Dendritic cell treated with granulocyte-macrophage colony-stimulating factor and Interleukin-4, amounts not matched to agents 40 ng/mL and 50 ng/mL, for 4 days (primary cell): ENCODE measurements around the gene PDE1C.

Experiments used
- H3K27ac Mint-ChIP-seq: one replicate; pipeline ENCODE4 v1.8.0; 2022; ENCODE audit warnings: mild to moderate bottlenecking, mixed read lengths
- H3K27me3 Mint-ChIP-seq: one replicate; pipeline ENCODE4 v1.8.0; 2022; ENCODE audit warnings: mild to moderate bottlenecking, mixed read lengths
- H3K36me3 Mint-ChIP-seq: one replicate; pipeline ENCODE4 v1.8.0; 2022; ENCODE audit warnings: low read depth, mixed read lengths
- H3K4me1 Mint-ChIP-seq: one replicate; pipeline ENCODE4 v1.8.0; 2022; ENCODE audit warnings: low read depth, mixed read lengths
- H3K4me3 Mint-ChIP-seq: one replicate; pipeline ENCODE4 v1.8.0; 2022; ENCODE audit warnings: mild to moderate bottlenecking, moderate library complexity, mixed read lengths
- H3K9me3 Mint-ChIP-seq: one replicate; pipeline ENCODE4 v1.8.0; 2022; ENCODE audit warnings: mixed read lengths
- intact Hi-C: fragments of 100-400 bp; cut with micrococcal nuclease; formaldehyde crosslinking; loops from one replicate; pipeline ENCODE4 v1.15.0; 2022

PDE1C gene

DNA sequence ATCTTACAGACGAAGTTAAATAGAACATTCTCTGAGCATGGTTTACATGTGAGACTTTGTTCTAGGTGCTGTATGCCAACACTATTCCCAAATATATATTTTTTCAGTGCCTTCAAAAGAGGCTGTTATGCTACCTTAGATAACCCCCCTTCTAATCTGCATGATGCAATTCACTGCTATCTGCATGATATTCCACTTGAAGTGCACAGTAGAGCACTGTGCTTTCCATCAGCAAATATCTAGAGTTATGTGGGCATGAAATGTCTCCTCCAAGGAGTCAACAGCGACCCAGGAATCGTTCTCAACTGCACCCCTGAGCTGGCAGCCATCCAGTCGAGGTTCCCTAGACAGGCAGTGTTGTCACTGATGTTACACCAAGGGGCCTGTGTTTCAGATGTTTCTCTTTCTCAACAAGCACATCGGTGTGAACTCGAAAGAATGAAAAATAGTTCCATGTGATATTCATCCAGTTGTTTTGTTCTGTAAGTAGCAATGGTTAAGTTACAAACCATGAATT, 88.3 kb downstream of the PDE1C start:
- H3K4me1 Mint-ChIP-seq: no peaks in the 10 kb centered on the region
- intact Hi-C loops: no loop called here

DNA sequence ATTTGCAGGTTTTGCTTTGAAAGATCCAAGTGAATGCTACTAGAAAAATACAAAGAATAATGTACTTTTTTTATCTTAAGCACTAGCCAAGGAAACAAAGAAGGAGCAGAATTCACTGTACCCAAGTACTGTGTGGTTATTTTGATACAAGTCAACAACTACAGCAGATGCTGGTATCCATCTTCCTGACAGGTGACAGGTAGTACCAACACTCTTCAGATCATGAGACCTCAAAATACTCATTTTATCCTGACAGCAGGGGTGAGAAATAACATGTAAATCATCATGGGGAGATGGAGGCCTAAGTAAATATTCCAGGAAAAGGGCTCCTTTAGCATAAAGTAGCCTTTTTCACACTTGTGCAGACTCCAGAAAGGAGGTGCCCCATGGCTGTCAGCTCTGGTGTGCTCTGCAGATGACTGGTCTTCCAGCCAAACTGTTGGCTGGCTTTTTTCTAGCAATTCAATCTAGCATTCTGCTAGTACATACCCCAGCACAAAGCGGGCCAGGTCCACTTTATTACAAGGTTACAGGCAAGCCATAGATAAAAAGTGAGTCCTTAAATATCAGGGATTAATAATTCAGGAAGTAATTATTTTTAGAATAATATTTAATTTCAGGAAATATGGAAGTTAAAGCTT, 90.4 kb downstream of the PDE1C start:
- intact Hi-C loops: no loop called here
- Mint-ChIP-seq H3K36me3 (no peaks in the 10 kb centered on the region), H3K4me3 (no peak overlapping the region), H3K9me3 (peaks cover 27% of the 10 kb centered on the region), H3K27ac (no peak overlapping the region), H3K27me3 (no peaks in the 10 kb centered on the region), H3K4me1 (no peaks in the 10 kb centered on the region)

More for the DNA sequence above, 88.3 kb downstream of the PDE1C start:
- H3K9me3 Mint-ChIP-seq: peaks cover 27% of the 10 kb centered on the region
- no peak overlapping the region for H3K27ac Mint-ChIP-seq
- H3K36me3 Mint-ChIP-seq: no peaks in the 10 kb centered on the region
- H3K27me3 Mint-ChIP-seq: no peaks in the 10 kb centered on the region
- H3K4me3 Mint-ChIP-seq: no peak overlapping the region

DNA sequence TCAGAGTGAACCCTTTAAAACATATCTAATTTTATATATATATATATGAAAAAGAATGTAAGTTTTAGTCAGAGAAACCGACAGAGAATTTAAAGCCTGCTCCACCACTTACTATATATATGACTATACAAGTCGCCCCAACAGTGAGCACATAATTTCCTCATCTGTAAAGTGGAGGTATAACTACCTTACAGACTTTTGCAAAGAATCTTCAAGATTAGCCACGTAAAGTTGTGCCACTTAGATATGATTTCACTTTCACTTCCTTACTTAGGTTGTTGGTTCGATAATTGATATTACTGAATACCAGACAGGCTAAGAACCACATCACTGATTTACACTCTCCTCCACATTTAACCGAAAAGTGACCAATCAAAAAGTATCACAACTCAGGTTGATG, 94.7 kb downstream of the PDE1C start:
- Mint-ChIP-seq H3K4me1 (no peaks in the 10 kb centered on the region), H3K36me3 (no peaks in the 10 kb centered on the region), H3K27ac (no peak overlapping the region), H3K27me3 (no peaks in the 10 kb centered on the region), H3K9me3 (peaks cover 18% of the 10 kb centered on the region), H3K4me3 (no peak overlapping the region)
- intact Hi-C loops: no loop called here

DNA sequence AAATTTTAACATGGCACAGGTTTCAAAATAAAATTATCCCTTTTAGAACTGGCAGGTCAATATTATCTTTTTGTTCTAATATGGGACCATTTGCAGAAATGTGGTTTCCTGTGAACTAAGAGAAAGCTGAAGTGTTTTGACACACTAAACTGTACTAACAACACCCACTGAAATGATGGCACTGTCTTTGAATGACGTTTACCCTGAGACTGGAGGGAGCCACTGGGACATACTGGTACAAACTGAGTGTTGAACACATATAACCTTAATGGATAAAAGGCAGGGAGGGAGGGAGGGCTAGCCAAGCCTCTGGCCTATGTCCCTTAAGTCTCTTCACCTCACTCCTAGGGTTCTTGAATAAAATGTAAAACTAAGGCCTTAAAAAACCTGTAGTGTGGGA, 95.9 kb downstream of the PDE1C start:
- peaks cover 18% of the 10 kb centered on the region for H3K9me3 Mint-ChIP-seq
- no peaks in the 10 kb centered on the region for H3K4me1 Mint-ChIP-seq
- intact Hi-C loops: no loop called here
- no peaks in the 10 kb centered on the region for H3K36me3 Mint-ChIP-seq
- no peaks in the 10 kb centered on the region for H3K27me3 Mint-ChIP-seq
- no peak overlapping the region for H3K4me3 Mint-ChIP-seq
- no peak overlapping the region for H3K27ac Mint-ChIP-seq

DNA sequence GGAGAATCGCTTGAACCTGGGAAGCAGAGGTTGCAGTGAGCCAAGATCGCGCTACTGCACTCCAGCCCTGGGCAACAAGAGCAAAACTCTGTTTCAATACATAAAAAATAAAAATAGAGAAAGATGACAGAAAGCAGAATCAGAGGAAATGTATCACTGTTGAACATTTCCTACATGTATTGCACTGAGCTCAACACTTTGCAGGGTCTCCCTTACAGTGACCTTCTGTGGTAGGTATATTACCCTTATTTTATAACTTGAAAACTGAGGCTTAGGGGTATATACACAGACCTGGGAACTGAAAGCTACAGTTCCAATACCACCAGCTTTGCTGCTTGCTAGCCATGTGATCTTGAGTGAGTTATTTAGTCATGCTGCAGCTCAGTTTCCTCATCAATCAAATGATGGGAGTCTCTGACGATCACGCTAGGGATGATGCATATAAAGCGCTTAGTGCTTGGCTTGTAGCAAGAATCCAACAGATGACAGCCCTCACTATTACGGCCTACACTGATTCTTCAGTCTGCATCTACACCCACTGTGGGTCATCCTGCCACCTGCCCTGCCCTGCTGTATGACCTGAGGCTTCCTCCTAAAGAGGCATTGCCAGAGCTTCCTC, 99.0 kb downstream of the PDE1C start:
- Mint-ChIP-seq H3K4me3 (no peak overlapping the region), H3K27ac (no peak overlapping the region), H3K9me3 (peaks cover 14% of the 10 kb centered on the region), H3K4me1 (no peaks in the 10 kb centered on the region), H3K27me3 (no peaks in the 10 kb centered on the region), H3K36me3 (no peaks in the 10 kb centered on the region)
- intact Hi-C loops: no loop called here

DNA sequence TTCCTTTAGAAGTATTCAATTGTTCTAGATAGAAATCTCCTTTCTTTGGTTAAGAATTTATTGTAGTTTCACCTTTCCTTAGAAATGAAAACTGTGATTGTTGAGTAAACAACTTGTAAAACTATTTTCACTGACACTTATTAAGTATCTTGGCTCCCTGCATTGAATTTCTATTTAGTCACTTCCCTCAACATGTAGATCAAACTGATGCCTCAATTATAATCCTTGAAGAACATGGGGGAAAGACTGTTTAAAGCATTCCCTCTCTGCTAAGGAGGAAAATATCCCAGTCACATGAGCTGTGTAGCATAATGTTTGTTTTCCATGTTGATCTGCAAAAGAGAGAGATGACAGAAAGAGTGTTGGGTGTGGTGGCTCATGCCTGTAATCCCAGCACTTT, 99.7 kb downstream of the PDE1C start:
- H3K27me3 Mint-ChIP-seq: no peaks in the 10 kb centered on the region
- no peak overlapping the region for H3K27ac Mint-ChIP-seq
- intact Hi-C loops: no loop called here
- no peaks in the 10 kb centered on the region for H3K36me3 Mint-ChIP-seq
- H3K4me1 Mint-ChIP-seq: no peaks in the 10 kb centered on the region
- peaks cover 19% of the 10 kb centered on the region for H3K9me3 Mint-ChIP-seq
- H3K4me3 Mint-ChIP-seq: no peak overlapping the region

DNA sequence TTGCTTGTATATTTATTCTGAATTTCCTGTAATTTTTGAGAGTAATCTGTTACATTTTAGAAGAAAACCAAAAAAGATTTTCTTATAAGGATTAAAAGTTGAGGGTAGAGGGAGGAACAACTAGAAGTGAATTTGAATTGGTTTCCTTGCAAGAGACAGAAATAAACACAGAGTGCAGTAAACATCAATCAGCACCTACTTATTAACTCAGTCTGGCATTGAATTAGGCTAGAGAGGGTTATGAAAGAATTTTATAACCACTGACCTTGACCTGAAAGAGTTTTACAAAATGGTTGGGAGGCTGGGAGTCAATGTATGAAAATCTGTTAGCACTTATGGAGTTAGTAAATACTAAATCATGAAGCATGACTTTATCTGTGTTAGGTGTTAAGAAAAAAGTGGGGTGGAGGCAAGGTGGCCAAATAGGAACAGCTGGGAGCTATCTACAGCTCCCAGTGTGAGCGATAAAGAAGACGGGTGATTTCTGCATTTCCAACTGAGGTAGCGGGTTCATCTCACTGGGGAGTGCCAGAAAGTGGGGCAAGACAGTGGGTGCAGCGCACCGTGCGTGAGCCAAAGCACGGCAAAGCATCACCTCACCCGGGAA, 106.5 kb downstream of the PDE1C start:
- peaks cover 38% of the 10 kb centered on the region for H3K9me3 Mint-ChIP-seq
- no peaks in the 10 kb centered on the region for H3K36me3 Mint-ChIP-seq
- H3K27ac Mint-ChIP-seq: no peak overlapping the region
- no peak overlapping the region for H3K4me3 Mint-ChIP-seq
- intact Hi-C loops: no loop called here
- H3K27me3 Mint-ChIP-seq: no peaks in the 10 kb centered on the region
- H3K4me1 Mint-ChIP-seq: no peaks in the 10 kb centered on the region

DNA sequence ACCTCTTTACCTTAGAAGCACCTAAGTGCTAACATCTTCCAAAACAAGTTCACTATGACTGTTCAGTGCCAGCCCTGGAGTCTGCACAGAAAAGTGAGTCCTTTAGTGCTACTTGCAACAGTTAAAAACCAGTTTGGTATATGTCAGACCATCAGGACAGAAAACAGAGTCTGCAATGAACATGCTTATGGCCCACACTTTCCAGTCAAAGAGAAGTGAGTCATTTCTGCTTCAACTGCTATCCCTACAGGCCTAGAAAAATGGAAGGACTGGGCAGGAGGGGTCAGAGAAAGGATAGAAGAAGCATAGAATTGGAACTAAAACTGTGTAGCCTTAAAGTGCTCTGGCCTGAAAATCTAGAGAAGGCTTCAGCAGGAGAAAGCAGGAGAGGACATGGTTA, 108.0 kb downstream of the PDE1C start:
- H3K9me3 Mint-ChIP-seq: peaks cover 36% of the 10 kb centered on the region
- H3K4me1 Mint-ChIP-seq: no peaks in the 10 kb centered on the region
- H3K27ac Mint-ChIP-seq: no peak overlapping the region
- H3K27me3 Mint-ChIP-seq: no peaks in the 10 kb centered on the region
- no peaks in the 10 kb centered on the region for H3K36me3 Mint-ChIP-seq
- no peak overlapping the region for H3K4me3 Mint-ChIP-seq
- intact Hi-C loops: no loop called here

DNA sequence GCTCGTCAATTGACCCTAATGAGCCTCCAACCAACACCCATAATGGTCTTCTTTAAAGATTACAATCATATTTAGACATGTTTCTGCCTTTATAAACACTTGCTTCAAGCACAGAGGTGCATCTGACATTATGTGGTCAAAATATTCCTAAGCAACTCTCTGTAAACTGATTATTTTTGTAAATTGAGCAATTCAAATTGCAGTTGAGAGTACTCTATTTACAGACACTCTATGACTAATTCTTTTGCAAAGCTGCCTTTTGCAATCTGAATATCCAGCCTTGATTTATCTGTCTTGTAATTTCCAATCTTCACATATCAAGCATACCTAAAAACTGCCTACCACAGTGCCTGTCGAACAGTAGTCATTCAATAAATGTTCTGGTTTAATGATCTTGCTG, 112.0 kb downstream of the PDE1C start:
- no peak overlapping the region for H3K27ac Mint-ChIP-seq

DNA sequence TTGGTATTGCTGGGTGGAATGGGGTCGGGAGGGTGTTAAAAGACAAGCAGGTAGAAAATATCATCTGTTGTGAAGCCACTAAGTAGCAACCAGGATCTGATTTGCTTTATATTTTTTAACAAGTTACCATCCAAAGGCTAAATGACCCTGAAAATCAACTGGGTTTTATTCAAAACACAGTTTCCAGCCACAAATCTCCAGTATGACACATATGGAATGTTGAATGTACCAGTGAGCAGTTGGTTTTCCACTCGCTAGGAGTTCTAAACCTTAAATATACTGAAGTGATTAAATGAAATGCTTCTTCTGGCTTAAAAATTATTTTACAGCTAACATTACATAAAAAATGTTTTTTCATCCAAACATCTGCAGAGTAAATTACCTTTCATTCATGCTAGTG, 112.5 kb downstream of the PDE1C start:
- no peaks in the 10 kb centered on the region for H3K36me3 Mint-ChIP-seq
- H3K27me3 Mint-ChIP-seq: no peaks in the 10 kb centered on the region
- no peaks in the 10 kb centered on the region for H3K9me3 Mint-ChIP-seq
- H3K4me3 Mint-ChIP-seq: no peak overlapping the region
- intact Hi-C loops: no loop called here
- no peak overlapping the region for H3K27ac Mint-ChIP-seq
- no peaks in the 10 kb centered on the region for H3K4me1 Mint-ChIP-seq

More for the DNA sequence above, 112.0 kb downstream of the PDE1C start:
- H3K9me3 Mint-ChIP-seq: no peaks in the 10 kb centered on the region
- no peaks in the 10 kb centered on the region for H3K4me1 Mint-ChIP-seq
- H3K4me3 Mint-ChIP-seq: no peak overlapping the region
- intact Hi-C loops: no loop called here
- no peaks in the 10 kb centered on the region for H3K27me3 Mint-ChIP-seq
- H3K36me3 Mint-ChIP-seq: no peaks in the 10 kb centered on the region

DNA sequence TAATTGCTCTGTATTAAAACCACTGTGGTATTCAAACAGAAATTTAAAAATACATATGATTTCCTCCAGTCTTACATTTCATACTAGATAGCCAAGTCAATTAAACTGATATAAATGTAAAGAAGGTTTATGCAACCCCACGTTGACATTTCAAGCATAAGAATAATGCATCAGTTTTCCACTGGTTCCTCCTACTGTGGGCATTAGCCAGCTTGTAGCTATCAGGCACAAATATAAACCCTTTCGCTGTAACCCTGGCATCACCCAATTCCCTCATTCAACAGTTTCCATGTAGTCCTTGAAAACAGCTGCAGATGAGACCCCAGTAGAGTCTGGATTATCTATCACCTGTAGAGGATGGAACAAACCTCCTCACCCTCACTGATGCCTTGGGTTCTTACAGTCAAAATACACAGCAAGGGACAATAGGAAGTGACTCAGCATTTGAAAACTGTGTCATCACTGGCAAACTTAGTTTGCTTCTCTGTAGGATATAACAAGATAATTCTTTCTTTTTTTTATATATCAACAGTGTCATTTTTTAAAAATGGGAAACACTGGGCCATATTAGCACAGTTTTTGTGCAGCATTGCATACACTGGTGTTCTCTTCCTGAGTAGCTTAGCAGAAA, 113.0 kb downstream of the PDE1C start:
- no peaks in the 10 kb centered on the region for H3K36me3 Mint-ChIP-seq
- intact Hi-C loops: no loop called here
- no peak overlapping the region for H3K27ac Mint-ChIP-seq
- no peaks in the 10 kb centered on the region for H3K9me3 Mint-ChIP-seq
- H3K4me1 Mint-ChIP-seq: no peaks in the 10 kb centered on the region
- H3K4me3 Mint-ChIP-seq: no peak overlapping the region
- no peaks in the 10 kb centered on the region for H3K27me3 Mint-ChIP-seq

DNA sequence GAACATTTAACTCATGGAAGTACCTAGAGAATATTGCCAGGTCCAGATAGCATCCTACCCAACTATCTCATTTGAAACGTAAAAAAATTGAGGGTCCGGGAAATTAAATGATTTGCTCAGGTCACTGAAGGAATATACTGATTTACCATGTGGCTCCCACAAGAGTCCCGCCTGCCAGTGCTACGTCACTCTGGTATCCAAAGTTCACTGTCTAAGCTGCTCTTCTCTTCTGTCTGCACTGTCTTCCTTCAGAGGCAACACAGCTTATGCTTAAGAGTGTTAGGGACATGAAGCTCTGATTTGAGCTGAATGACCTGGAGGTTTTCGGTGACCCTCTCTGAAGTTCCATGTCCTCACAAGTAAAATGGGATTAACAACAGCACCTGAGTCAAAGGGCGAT, 114.6 kb downstream of the PDE1C start:
- no peaks in the 10 kb centered on the region for H3K36me3 Mint-ChIP-seq
- H3K27ac Mint-ChIP-seq: no peak overlapping the region
- no peaks in the 10 kb centered on the region for H3K4me1 Mint-ChIP-seq
- intact Hi-C loops: no loop called here
- no peak overlapping the region for H3K4me3 Mint-ChIP-seq
- H3K27me3 Mint-ChIP-seq: no peaks in the 10 kb centered on the region
- H3K9me3 Mint-ChIP-seq: no peaks in the 10 kb centered on the region

DNA sequence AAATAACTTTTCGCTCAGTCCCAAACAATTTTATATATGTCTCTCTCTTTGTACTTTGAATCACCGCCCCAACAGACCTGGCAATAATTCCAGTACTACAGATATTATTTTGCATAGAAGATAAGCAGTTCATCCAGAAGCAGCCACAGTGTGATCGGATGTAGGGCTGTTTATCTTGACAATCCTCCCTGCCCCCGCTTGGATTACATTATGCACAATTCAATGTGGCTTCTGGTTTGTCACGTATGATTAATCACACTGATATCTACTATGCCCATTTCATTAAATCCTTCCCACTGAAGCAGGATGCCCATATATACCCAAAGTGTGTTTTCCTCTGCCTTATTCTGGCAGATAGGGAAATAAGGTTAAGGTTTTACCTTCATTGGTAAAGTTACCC, 115.2 kb downstream of the PDE1C start:
- intact Hi-C loops: no loop called here
- H3K36me3 Mint-ChIP-seq: no peaks in the 10 kb centered on the region

DNA sequence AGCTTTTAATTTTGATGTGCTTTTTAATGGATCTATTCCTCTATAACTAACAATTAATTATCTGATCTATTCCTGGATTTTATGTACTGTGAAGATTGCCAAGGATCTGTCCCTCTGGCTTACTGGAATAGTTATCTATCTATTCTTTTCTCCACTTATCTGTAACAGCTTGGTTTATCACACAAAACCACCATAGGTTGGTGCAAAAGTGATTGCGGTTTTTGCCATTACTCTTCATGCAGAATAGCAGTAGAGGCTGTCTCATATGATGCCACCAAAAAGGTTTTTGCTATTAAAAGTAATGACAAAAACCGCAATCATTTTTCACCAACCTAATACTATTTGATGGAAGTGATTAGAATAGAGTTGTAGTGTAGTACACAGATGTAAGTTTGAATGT, 115.7 kb downstream of the PDE1C start:
- H3K9me3 Mint-ChIP-seq: no peaks in the 10 kb centered on the region
- intact Hi-C loops: no loop called here
- no peak overlapping the region for H3K27ac Mint-ChIP-seq
- no peaks in the 10 kb centered on the region for H3K36me3 Mint-ChIP-seq
- H3K27me3 Mint-ChIP-seq: no peaks in the 10 kb centered on the region
- H3K4me1 Mint-ChIP-seq: no peaks in the 10 kb centered on the region
- no peak overlapping the region for H3K4me3 Mint-ChIP-seq

More for the DNA sequence above, 115.2 kb downstream of the PDE1C start:
- Mint-ChIP-seq H3K4me3 (no peak overlapping the region), H3K9me3 (no peaks in the 10 kb centered on the region), H3K4me1 (no peaks in the 10 kb centered on the region), H3K27ac (no peak overlapping the region), H3K27me3 (no peaks in the 10 kb centered on the region)
